ENCODE results near the gene GHR.

The GHR gene

DNA sequence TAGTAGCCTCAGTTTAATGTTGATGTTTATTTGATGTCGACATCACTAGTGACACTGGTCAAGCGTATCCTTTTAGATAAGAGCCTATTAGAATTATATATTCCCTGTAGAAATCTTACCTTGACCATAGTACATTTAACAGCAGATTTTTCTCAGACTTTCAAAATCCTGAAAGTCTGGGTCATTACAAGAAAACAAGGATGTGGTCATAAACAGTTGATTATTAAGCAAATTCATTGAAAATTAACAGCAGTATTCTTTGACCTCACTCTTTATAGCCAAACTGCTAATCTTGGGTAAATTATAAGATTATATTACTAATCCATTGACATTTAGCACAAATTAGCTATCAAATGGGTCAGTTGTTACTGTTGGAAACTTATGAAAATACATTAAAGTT lies 83.4 kb downstream of the GHR start:
- DNase-seq, result no peak
- Mint-ChIP-seq H3K4me1 (no peaks in the 10 kb centered on the region), H3K9me3 (no peaks in the 10 kb centered on the region), H3K4me3 (no peak overlapping the region), H3K27ac (no peak overlapping the region), H3K36me3 (ENCODE audit: low read depth) (no peaks in the 10 kb centered on the region), H3K27me3 (ENCODE audit: low read depth, poor library complexity) (peaks cover 3% of the 10 kb centered on the region)
- TF ChIP-seq, protein P1, sequence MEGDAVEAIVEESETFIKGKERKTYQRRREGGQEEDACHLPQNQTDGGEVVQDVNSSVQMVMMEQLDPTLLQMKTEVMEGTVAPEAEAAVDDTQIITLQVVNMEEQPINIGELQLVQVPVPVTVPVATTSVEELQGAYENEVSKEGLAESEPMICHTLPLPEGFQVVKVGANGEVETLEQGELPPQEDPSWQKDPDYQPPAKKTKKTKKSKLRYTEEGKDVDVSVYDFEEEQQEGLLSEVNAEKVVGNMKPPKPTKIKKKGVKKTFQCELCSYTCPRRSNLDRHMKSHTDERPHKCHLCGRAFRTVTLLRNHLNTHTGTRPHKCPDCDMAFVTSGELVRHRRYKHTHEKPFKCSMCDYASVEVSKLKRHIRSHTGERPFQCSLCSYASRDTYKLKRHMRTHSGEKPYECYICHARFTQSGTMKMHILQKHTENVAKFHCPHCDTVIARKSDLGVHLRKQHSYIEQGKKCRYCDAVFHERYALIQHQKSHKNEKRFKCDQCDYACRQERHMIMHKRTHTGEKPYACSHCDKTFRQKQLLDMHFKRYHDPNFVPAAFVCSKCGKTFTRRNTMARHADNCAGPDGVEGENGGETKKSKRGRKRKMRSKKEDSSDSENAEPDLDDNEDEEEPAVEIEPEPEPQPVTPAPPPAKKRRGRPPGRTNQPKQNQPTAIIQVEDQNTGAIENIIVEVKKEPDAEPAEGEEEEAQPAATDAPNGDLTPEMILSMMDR (IDR thresholded peaks at IDR 0.05), result no peak

DNA sequence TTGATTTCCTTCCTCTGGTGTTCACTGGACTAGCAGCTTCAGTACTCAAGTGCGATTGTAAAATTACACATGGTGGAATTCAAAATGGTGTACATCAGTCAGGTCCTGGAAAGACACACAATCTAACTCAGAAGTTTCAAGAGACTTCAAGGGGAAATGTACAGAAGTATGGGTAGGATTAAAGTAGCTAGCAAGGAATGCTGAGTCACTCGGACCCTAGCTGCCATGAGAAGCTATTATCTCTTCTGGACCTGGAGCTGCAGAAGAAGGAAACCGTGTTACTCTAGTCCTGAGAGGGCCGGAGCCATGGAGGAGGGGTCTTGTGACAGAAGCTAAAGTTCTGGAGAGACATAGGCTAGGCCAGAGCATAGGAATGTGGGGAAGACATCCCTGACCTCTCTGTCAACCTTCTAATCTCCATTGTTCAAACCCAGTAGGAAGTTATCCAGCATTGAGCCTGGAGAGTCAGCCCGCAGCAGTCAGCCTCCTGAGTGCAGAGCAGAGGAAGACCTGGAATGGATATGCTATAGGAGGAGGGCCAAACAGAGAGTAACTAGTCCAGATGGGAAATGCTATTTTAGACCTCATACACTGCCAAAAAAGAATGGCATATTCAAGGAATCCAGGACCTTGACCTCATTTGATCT lies 84.3 kb downstream of the GHR start:
- H3K27me3 Mint-ChIP-seq (ENCODE audit: low read depth, poor library complexity), result peaks cover 3% of the 10 kb centered on the region
- H3K36me3 Mint-ChIP-seq (ENCODE audit: low read depth), result no peaks in the 10 kb centered on the region
- H3K27ac Mint-ChIP-seq, result no peak overlapping the region
- no peak for DNase-seq
- TF ChIP-seq, protein P1 (IDR thresholded peaks at IDR 0.05), result no peak
- H3K9me3 Mint-ChIP-seq, result no peaks in the 10 kb centered on the region
- no peak overlapping the region for H3K4me3 Mint-ChIP-seq
- H3K4me1 Mint-ChIP-seq, result no peaks in the 10 kb centered on the region

GRCh38 chr5:42513246-42513645 lies 90.0 kb downstream of the GHR start:
- no peak overlapping the region for H3K27ac Mint-ChIP-seq
- no peak for DNase-seq
- H3K4me3 Mint-ChIP-seq, result no peak overlapping the region
- no peaks in the 10 kb centered on the region for H3K9me3 Mint-ChIP-seq
- no peaks in the 10 kb centered on the region for H3K27me3 Mint-ChIP-seq (ENCODE audit: low read depth, poor library complexity)
- TF ChIP-seq, protein P1 (IDR thresholded peaks at IDR 0.05), result no peak
- H3K4me1 Mint-ChIP-seq, result peaks cover 7% of the 10 kb centered on the region
- no peaks in the 10 kb centered on the region for H3K36me3 Mint-ChIP-seq (ENCODE audit: low read depth)

- no peak for DNase-seq
- Mint-ChIP-seq H3K4me3 (no peak overlapping the region), H3K27me3 (ENCODE audit: low read depth, poor library complexity) (no peaks in the 10 kb centered on the region), H3K4me1 (peaks cover 7% of the 10 kb centered on the region), H3K9me3 (no peaks in the 10 kb centered on the region), H3K27ac (no peak overlapping the region), H3K36me3 (ENCODE audit: low read depth) (no peaks in the 10 kb centered on the region)
- TF ChIP-seq, protein P1 (IDR thresholded peaks at IDR 0.05), result no peak
These were observed 91.5 kb downstream of the GHR start for GRCh38 chr5:42514754-42515153.

GRCh38 chr5:42515504-42515903 lies 92.3 kb downstream of the GHR start:
- H3K27me3 Mint-ChIP-seq (ENCODE audit: low read depth, poor library complexity), result no peaks in the 10 kb centered on the region
- H3K4me3 Mint-ChIP-seq, result no peak overlapping the region
- no peaks in the 10 kb centered on the region for H3K9me3 Mint-ChIP-seq
- TF ChIP-seq, protein P1 (IDR thresholded peaks at IDR 0.05), result no peak
- no peak overlapping the region for H3K27ac Mint-ChIP-seq
- peaks cover 15% of the 10 kb centered on the region for H3K4me1 Mint-ChIP-seq
- no peak for DNase-seq
- no peaks in the 10 kb centered on the region for H3K36me3 Mint-ChIP-seq (ENCODE audit: low read depth)

All from nephron progenitor cell (in vitro differentiated cells).